Cortex of kidney (tissue), 1 donor: Measurements from ENCODE around the gene SIT1.
"Not testable (repeated sequence)": the region's sequence is repeated elsewhere in the genome, so short reads cannot be mapped to it uniquely, and the experiment has no call there.

Experiments
- DNase-seq: peaks from one replicate; lab custom pipeline; 2025; lab: John Stamatoyannopoulos, UW

The SIT1 gene

DNA sequence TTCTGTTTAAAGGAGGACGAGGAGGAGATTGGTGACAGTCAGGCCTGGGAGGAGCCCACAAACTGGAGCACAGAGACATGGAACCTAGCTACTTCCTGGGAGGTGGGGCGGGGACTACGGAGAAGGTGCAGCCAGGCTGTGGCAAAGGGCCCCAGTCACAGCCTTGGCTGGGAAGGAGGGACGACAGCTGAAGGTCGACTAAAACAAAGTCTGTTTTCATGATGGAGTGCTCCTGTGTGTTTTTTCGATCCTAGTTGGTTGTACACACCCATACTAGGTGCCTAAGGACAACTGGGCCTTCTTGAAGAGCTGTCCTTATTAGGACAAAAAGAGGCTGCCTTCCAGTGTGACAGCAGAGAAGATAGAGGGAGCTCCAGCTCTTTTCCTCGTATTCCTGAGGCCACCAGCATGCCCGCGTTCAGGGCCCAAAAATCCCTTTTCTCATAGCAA, 10.3 kb upstream of the SIT1 start:
- DNase-seq = no peak

GRCh38 chr9:35659340-35659739, 8.6 kb upstream of the SIT1 start:
- DNase-seq = no peak

DNA sequence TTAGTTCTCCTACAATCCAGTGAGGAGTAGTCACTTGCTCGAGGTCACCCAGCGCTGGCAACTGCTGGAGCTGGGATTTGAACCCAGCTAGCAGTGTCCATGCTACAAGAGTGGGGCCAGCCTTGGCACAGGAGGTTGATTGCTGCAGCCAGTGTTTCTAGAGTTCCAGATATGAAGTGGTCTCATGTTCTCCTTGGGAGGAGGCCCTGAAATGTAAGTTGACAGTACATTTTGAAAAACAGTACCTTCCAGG, 8.2 kb upstream of the SIT1 start:
- DNase-seq = no peak

DNA sequence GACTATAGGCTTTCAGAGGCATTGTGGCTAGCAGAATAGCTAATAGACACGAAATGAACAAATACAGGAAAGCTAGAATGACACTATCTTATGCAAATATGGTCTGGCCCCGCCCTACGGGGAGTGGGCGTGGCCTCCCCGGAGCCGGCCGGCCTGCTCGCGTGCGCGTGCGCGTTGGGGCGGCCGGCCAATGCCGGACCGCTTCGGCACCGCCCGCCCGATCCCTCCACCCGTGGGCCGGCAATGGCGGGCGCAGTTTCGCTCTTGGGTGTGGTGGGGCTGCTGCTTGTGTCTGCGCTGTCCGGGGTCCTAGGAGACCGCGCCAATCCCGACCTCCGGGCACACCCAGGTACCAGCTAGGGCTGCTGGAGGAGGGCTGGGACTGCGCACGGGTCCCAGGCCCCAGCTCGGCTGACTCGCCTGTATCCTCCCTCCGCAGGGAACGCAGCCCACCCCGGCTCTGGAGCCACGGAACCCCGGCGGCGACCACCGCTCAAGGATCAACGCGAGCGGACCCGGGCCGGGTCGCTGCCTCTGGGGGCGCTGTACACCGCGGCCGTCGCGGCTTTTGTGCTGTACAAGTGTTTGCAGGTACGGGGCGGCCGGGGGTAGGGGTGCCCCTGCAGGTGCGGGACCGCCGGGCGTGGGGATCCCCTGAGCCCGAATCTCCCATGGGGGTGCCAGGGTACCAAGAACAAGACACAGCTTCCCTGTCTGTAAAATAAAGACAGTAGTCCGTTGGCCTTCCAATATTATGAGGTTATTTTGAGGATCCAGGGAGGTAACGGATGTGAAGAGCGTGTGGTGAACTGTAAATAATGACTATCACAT, 7.6 kb upstream of the SIT1 start, which contains the start of gene CCDC107:
CCDC107 (plus strand) TSS at position 156 of the 831 bp plus-strand sequence; CDS start at position 244, 88 bp downstream.
- no peak for DNase-seq

- peak; percentile 55 for DNase-seq
Measured at GRCh38 chr9:35657546-35658136, 6.9 kb upstream of the SIT1 start, which contains the start of gene RMRP. TSS of gene RMRP (minus strand) at chr9:35658019.

DNA sequence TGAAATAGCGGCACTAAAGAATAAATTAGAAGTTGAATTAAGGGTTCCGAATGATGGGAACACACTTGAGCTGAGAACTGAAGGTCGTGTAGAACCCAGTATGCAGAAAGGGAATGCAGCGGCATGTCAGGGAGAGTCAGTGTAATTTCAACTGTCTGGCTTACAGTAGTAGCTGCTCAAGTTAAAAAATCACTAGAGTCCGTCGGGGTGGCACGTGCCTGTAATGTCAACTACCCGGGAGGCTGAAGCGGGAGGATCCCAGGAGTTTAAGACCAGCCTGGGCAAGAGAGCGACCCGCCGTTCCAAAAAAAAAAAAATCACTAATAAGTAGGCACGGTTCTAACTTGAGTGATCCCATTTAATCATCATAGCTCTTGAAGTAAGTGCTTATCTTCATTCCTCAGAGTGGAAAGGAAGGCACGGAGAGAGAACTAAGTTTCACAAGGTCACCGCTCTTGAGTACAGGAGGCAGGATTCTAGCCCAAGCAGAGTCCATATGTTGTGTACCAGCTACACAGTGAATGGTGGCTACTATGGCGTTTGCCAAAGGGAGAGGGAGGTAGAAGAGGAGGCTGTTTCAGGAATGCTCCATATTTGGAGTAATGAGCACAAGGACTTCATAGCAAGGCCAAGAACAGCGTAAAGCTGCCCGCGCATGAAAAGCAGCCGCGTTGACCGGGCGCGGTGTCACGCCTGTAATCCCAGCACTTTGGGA, 6.3 kb upstream of the SIT1 start:
- DNase-seq = no peak

DNA sequence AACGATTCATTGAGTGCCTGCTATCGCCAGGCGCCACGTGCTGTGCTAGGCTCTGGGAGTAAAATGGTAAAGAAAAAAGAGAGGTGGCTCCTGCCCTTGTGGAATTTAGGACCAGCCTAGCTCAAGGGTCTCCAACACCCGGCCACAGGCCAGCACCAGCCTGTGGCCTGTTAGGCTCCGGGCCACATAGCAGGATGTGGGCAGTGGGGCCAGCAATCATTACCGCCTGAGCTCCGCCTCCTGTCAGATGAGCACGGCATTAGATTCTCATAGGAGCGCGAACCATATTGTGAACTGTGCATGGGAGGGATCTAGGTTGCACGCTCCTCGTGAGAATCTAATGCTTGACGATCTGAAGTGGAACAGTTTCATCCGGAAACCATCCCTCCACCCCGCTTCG, 5.6 kb upstream of the SIT1 start:
- no peak for DNase-seq

DNA sequence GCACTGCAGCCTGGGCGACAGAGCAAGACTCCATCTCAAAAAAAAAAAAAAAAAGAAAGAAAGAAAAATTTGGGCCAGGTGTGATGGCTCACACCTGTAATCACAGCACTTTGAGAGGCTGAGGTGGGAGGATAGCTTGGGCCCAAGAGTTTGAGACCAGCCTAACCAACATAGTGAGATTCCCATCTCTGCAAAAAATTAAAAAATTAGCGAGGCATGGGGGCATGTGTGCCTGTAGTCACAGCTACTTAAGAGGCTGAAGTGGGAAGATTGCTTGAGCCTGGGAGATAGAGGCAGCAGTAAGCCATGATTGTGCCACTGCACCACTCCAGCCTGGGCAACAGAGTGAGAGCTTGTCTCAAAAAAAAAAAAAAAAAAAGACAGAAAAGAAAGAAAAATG, 2.9 kb upstream of the SIT1 start:
- no peak for DNase-seq

- no peak for DNase-seq
Measured at GRCh38 chr9:35652829-35653209, 2.1 kb upstream of the SIT1 start.

DNA sequence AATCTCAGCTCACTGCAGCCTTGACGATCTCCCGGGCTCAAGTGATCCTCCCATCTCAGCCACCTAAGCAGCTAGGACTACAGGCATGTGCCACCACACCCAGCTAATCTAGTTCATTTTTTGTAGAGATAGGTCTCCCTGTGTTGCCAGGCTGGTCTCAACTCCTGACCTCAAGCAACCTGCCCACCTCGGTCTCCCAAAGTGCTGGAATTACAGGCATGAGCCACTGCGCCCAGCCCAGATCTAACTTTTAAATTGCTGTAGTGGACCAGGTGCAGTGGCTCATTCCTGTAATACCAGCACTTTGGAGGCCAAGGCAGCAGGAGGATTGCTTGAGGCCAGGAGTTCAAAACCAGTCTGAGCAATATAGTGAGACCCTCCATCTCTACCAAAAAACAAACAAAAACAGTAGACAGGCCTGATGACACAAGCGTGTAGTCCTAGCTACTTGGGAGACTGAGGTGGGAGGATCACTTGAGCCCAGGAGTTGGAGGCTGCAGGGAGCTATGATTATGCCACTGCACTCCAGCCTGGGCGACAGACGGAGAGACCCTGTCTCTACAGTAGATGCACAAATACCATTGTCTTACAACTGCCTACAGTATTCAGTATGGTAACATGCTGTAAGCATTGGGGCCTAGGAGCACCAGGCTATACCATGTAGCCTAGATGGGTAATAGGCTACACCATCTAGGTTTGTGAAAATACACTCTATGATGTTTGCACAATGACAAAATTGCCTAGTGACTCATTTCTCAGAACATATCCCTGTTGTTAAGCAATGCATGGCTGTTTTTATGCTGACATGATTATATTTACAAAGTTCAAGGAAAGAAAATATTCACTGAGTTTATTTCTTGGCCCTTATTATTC, 1.5 kb upstream of the SIT1 start:
- DNase-seq = no peak

GRCh38 chr9:35649431-35650340, 1.0 kb downstream of the SIT1 start:
- no peak for DNase-seq

DNA sequence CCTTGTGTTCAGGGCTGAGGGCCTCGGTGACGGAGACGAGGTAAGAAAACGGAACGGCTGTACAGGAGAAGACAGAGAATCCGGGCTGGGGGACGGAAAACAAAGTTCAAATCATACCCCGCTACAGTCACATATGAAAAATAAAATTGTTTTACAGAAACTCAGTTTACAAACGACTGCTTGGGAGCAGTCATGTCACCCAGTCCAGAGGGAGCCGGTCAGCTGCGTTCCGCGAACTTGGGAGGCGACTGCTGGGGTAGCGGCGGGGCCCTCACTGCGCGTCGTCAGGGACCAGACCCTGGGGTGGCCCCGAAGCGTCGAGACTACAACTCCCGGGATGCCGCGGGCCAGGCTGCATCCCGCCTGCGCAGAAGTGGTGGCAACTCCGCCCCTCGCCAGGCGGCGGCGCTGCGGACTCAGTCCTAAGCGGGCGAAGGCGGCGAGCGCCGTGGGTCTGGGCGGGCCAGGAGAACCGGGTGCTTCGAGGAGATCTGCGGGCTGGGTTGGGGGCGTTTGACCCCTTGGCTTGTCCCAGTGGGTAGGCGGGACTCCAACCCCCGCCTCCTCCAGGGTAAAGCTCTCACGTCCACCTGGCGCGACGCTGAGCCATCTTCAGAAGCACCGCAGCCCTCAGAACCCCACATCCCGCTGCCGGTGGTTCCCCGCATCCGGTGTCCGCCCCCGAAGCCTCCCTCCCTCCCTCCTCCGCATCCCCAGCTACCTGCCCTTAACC, 4.0 kb downstream of the SIT1 start:
- peak; percentile 41 for DNase-seq

GRCh38 chr9:35646153-35646532, 4.6 kb downstream of the SIT1 start:
- no peak for DNase-seq

DNA sequence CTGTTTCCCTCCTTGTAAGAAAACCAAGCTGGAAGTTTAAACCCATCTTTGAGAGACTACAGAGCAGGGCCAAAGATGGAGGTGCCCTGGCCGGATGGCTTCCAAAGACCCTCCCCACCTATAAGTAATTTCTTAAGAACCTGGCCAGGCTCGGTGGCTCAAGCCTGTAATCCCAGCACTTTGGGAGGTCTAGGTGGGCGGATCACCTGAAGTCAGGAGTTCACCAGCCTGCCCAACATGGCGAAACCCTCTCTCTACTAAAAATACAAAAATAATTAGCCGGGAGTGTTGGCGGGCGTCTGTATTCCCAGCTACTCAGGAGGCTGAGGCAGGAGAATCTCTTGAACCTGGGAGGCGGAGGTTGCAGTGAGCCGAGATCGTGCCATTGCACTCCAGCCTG, 5.0 kb downstream of the SIT1 start:
- not testable (repeated sequence) for DNase-seq

DNA sequence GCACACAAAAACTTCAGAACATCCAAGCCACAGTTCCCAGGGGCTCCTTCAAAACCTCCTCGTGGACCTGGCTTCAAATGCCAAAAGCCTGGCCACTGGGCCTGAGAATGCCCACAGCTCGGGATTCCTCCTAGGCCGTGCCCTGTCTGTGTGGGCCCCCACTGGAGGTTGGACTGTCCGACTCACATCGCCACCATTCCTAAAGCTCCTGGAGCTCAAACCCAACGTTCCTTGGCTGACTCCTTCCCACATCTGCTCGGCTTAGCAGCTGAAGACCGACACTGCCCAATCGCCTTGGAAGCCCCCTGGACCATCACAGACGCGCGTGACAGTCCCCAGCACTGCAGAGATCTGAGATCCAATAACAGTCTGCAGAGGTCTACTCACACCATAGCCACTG, 7.7 kb downstream of the SIT1 start:
- DNase-seq = no peak

DNA sequence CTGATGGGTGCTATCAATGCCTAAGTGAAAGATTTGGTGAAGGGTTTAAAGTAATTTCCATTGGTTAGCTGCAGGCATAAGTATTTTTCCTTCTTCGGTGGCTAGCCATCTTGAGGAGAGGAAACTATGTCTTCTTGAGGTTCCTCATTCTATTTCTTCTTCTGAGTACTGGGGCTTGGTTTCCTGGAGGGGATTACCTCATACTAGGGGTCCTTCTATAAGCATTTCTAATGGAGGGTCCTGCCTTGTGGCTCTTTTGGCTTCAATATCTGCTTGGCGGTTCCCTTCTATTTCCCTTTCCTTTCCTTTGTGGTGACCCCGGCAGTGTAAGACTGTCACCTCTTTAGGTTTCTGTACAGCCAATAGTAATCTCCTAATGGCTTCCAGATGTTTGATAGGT, 9.3 kb downstream of the SIT1 start:
- not testable (repeated sequence) for DNase-seq

- not testable (repeated sequence) for DNase-seq
Measured at GRCh38 chr9:35640431-35640830, 10.3 kb downstream of the SIT1 start.

- no peak for DNase-seq
Measured at GRCh38 chr9:35639631-35640030, 11.1 kb downstream of the SIT1 start.

- DNase-seq = not testable (repeated sequence)
Measured at GRCh38 chr9:35639225-35639624, 11.5 kb downstream of the SIT1 start.

DNA sequence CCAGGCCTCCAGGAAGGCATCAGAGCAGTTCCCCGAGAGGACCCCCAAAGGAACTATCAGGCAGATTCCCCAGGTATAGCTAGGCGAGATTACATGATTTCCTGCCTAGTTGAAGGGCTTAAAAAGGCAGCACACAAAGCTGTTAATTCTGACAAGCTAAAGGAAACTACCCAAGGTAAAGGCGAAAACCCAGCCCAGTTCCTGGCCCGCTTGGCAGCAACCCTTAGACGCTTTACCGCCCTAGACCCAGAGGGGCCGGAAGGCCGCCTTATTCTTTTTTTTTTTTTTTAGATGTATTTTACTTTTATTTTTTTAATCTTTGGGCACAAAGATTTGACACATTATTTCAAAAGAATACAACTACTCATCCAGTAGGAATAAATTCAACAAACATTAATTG, 12.0 kb downstream of the SIT1 start:
- DNase-seq = not testable (repeated sequence)
